Activated T-helper 1 cell treated with anti-CD3 and anti-CD28 coated beads, Interleukin-2, amount 50 U/mL, for 16 hours (primary cell): ENCODE measurements around the gene ZP2.
"Not testable (repeated sequence)": the region's sequence is repeated elsewhere in the genome, so short reads cannot be mapped to it uniquely, and the experiment has no call there.

ENCODE experiments used
- DNase-seq, 2 donors: peaks; one replicate each; pipeline ENCODE4 v3.0.0-alpha.2; 2020; ENCODE audit warnings: low read depth in 1 of 2, low spot score in 1 of 2

Gene ZP2

DNA sequence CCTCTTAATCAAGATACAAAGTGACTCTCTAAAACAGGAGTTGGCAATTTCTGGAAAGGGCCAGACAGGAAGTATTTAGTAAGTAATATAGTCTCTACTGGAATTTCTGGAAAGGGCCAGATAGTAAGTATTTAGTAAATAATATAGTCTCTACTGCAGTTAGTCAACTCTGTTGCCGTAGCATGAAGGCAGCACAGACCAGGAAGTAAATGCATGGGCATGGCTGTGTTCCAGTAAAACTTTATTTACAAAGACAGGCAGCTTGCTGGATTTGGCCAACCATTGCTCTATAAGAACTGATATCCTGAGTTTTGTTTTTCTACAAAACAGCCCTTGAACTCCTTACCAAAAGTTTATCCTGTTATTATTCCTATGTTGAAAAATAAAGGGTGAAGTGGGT is 36.0 kb downstream of the ZP2 start:
- no peak for DNase-seq

- no peak for DNase-seq
Observed at GRCh38 chr16:21172650-21173049, 38.7 kb downstream of the ZP2 start.

- not testable (repeated sequence) for DNase-seq
Observed at GRCh38 chr16:21170116-21170515, 41.3 kb downstream of the ZP2 start.

GRCh38 chr16:21169249-21169981 is 42.0 kb downstream of the ZP2 start:
- no peak for DNase-seq

DNA sequence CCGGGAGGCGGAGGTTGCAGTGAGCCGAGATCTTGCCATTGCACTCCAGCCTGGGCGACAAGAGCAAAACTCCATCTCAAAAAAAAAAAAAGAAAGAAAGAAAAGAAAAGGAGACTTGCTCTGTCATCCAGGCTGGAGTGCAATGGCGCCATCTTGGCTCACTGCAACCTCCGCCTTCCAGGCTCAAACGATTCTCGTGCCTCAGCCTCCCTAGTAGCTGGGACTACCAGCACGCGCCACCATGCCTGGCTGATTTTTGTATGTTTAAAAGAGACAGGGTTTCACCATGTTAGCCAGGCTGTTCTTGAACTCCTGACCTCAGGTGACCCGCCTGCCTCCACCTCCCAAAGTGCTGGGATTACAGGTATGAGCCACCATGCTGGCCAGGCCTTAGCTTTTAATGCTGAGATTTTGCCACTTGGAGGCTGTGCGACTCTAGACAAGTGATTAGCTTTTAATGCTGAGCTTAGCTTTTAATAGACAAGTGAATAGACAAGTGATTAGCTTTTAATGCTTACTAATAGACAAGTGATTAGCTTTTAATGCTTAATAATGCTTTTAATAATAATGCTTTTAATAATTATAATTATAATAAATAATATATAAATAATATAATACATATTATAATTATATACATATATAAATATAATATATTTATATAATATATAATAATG is 43.3 kb downstream of the ZP2 start:
- DNase-seq = no peak

- DNase-seq = no peak
Observed at GRCh38 chr16:21167360-21167759, 44.0 kb downstream of the ZP2 start.

DNA sequence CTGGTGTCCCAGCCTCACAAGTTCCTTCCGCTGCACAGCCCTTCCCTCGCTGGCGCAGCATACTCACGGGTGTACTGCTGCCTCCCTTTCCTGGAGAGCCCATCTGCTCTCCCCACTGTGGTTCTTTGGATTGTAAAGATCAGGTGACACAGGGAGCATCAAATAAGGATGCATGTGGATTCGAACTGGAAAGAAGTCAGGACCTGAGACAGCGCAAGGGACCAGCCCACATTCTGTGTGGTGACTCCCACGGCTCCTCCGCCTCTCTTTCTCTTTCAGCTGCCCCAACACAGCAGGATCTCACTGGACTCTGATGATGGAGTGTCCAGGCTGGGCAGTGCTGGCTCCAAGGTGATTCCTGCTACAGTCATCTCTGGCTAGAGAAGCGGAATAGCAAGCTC is 44.8 kb downstream of the ZP2 start:
- no peak for DNase-seq

DNA sequence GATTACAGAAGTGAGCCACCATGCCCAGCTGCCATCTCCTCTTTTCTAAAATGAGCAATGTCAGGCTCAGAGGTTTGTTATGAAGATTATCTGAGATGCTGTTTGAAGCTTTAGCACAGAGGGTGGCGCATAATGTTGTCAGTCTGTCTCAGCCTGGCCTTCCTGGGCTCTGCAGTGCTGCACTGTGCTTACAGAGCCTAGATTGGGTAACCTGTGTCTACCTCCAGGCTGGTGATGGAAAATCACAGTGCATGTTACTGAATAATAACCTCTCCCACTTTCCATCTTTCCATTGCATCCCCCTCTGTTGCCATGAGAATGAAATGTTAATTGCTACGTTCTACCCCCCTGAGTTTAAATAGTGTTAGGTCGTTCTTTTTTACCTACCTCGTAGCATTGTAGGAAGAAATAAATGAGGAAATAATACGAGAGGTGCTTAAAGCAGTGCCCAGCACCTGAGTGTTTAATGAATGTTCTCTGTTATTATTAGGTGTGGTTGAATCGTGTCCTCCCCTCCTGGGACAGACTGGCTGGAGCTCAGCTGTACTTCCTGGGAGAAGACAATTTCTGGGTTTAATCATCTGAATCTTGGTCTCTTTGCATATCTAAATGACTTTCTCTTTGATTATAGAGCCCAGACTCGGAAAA is 46.7 kb downstream of the ZP2 start:
- no peak for DNase-seq

GRCh38 chr16:21163576-21163975 is 47.8 kb downstream of the ZP2 start:
- DNase-seq = no peak

GRCh38 chr16:21162661-21163151 is 48.7 kb downstream of the ZP2 start:
- no peak for DNase-seq

- no peak for DNase-seq
Observed at GRCh38 chr16:21161211-21161610, 50.2 kb downstream of the ZP2 start.

DNA sequence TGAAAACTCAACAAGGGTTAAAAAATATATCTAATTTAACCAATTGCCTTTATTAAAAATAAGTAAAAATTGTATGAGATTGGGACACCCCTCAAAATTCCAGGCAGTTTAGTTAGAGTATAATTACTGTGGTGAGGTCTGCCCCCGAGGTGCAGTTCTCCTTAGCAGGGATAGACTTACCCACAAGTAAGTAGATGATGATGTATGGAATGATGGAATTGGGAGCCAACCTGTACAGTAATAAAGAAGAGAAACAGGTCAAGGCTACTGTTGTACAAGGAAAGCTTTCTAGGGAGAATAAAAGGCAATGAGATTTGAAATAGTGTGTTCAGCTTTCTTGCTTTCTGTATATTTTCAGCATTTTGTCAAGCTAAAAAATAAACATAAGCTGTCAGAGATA is 51.1 kb downstream of the ZP2 start:
- no peak for DNase-seq

- DNase-seq = peak in 1 of 2 donors; percentile 5
Observed at GRCh38 chr16:21159281-21159951, 52.0 kb downstream of the ZP2 start.

DNA sequence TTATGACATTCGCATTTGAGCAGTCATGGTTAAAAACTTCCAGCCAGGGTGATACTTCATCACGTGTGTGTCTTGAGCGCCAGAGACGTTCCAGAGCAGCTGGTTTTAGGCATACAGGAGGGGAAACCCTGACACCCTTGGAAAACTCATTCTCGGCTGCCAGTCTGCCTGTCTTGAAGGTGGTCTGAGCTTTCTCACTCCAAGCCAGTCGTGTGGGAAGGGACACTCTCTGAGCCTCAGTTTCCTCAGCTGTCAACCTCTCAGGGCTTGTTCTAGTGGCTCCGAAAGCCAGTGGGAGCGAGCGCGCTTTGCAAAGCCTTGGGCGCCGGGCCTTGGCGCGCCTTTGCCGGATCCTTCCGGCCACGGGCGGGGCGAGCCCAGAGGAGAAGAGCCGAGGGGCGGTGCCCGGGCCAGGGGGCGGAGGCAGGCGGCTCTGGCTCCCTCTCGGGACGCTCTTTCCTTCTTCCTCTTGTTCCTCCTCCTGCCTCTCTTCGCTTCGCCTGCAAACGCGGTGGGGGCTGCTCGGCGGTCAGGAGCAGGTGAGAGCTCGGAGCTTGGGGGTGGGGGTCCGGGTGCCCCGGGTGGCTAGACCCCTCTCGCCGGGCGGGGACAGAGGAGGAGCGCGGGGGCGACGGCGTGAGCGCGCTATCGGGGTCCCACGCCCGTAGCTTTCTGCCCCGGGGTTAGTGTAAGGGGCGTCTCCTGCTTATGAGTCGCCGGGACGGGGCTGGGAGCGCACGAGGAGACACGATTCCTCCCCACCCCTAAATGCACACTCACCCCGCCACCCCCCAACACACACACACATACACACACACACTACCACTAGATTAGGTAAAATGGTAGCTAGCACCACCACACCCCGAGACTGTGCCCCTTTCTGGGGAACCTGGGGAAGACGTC is 52.9 kb downstream of the ZP2 start, which contains the start of gene LDAF1:
Gene LDAF1 (plus strand): TSS at position 467 of the 903 bp plus-strand sequence. CDS start 2,509 bp downstream, outside the sequence.
- DNase-seq = peak; percentile 57 to 66

DNA sequence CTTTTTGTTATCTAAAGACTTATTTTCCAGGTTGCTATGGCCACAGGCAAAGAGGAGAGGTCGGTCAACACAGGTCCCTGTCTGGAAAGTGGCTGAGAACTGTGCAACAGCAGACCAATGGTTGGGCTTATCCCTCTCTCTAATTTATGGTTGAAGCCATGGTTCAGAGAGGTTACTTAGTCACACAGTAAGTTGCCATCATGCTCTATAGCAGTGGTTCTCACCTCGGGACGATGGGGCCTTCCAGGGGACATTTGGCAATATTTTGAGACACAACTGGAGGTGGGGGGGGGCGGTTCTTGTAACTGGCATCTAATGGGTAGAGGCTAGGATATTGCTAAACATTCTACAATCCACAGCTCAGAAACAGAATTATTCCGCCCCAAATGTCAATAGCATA is 53.7 kb downstream of the ZP2 start:
- DNase-seq = no peak

- DNase-seq = no peak
Observed at GRCh38 chr16:21156767-21157467, 54.5 kb downstream of the ZP2 start.

DNA sequence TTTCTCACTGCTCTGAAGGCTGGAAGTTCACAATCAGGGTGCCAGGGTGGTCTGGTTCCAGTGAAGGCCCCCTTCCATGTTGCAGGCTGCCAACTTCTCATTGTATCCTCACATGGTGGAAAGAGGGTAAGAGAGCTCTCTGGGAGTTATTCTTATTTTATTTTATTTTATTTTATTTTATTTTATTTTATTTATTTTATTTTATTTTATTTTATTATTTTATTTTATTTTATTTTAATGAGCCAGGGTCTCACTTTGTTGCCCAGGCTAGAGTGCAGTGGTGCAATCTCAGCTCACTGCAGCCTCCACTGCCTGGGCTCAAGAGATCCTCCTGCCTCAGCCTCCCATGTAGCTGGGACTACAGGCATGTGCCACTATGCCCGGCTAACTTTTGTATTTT is 55.4 kb downstream of the ZP2 start:
- not testable (repeated sequence) for DNase-seq

DNA sequence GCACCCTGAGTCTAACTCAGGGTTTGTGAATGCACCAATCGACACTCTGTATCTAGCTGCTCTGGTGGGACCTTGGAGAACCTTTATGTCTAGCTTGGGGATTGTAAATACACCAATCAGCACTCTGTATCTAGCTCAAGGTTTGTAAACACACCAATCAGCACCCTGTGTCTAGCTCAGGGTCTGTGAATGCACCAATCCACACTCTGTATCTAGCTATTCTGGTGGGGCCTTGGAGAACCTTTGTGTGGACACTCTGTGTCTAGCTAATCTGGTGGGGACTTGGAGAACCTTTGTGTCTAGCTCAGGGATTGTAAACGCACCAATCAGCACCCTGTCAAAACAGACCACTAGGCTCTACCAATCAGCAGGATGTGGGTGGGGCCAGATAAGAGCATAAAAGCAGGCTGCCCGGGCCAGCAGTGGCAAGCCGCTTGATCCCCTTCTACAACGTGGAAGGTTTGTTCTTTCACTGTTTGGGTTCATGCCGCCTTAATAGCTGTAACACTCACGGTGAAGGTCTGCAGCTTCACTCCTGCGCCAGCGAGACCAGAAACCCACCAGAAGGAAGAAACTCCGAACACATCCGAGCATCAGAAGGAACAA is 58.1 kb downstream of the ZP2 start:
- DNase-seq = not testable (repeated sequence)
